A204.1 (cell line): ENCODE data around the gene MAN1A2.
A peak's percentile ranks its signal among the peaks of the same experiment; 100 is the strongest.
"Not testable (repeated sequence)": the region's sequence is repeated elsewhere in the genome, so short reads cannot be mapped to it uniquely, and the experiment has no call there.

Experiments
- FAIRE-seq: peaks from 2 replicates; lab custom pipeline; 2012; peaks lifted over from hg19 to GRCh38; lab: Jason Lieb, UNC

The MAN1A2 gene

DNA sequence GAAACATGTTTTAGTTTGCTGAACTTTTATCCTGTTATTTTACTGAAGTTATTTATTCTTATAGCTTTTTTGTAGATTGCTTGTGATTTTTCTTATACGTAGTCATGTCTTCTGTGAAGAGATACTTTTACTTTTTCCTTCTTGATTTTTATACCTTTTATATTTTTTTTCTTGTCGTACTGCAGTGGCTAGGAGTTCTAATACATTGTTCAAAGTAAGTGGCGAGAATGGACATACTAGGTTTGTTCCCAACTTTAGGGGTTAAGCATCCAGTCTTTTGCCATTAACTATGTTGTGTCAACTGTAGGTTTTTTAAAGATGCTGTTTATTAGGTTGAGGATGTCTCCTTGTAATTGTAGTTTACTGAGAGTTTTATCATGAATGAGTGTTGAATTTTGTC lies 36.3 kb downstream of the MAN1A2 start:
- FAIRE-seq, result no peak

GRCh38 chr1:117405042-117405441 lies 37.8 kb downstream of the MAN1A2 start:
- FAIRE-seq, result no peak

GRCh38 chr1:117412472-117412871 lies 45.2 kb downstream of the MAN1A2 start:
- peak; percentile 63 for FAIRE-seq

GRCh38 chr1:117413412-117413811 lies 46.2 kb downstream of the MAN1A2 start:
- no peak for FAIRE-seq

GRCh38 chr1:117414943-117415342 lies 47.7 kb downstream of the MAN1A2 start:
- FAIRE-seq, result no peak

DNA sequence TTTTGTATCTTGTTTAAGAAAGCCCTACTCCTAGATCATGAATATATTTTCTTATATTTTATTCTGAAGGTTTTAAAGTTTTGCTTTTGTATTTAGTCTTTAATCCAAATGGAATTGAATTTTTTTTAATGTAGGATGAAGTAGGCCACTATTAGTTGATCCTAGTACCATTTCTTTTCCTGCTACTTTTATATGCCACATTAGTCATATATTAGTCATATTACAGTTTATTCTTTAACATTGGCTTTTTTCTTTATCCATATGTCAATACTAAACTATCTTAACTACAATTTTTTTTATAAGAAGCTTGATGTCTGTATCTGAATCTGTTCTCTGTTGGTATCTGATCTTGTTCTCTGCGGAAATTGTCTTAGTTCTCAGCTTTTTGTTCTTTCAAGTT lies 48.8 kb downstream of the MAN1A2 start:
- no peak for FAIRE-seq

DNA sequence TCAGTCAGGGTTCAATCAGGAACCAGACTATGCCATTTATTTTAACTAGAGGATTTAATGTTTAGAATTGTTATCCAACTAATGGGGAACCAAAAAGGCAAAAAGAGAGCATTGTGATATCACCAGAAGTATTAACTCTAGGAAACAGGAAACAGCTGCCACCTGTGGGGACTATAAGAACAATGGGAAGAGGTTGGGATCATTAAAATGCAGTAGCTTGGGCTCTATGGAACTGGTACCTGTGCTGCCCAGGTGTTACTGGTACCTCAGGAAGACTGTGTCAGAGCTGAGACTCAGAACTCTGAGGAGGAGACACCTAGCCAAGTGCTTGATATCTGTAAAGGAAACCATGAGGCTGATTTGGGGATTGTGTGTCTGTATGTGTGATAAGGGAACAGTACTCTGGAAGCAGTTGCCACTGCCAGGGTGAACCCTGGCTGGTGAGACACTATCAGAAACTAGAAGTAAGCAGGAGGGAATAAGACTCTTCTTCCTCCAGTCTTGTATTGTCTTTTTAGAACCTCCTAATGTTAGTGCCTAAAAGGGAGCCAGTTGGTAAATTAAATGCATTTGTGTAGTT lies 49.4 kb downstream of the MAN1A2 start:
- FAIRE-seq, result no peak

DNA sequence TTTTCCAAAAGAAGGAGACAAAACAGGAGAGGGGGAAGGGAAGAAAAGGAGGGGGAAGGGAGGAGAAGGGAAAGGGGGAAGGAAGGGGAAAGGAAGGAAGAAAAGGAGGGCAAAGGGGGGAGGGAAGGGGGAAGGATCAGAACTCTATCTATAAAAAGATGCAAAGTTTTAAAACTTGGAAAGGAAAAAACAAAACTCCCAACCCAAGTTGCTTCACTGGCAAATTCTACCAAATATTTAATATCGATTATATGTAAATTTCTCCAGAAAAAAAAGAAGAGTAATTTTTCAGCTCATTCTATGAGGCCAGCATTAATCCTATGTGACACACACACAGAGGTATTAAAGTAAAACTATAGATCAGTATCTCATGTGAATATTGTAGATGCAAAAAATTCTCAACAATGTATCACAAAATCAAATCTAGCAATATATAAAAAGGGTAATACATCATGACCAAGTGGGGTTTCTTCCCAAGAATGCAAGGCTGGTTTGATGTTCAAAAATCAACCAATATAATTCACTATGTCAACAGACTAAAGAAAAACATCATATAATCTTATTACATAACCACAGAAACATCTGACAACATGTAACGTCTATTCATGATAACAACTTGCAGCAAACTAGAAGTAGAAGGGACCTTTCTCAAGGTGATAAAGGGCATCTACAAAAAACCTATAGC lies 57.9 kb downstream of the MAN1A2 start:
- FAIRE-seq, result no peak

DNA sequence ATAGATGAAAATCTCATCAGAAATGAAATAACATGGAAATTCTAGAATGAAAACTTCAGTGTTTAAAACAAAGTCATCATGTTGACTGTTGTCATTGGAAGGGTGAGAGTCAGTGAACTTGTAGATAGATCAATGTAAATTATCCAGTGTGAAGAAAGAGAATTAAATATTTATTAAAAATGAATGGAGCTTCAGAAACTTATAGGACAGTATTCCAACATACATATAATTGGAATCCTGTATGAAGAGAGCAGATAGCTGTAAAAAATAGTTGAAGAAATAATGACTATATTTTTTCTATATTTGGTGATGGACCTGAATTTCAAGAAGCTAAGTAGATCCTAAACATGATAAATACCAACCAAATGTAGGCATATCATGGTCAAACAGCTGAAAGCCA lies 60.0 kb downstream of the MAN1A2 start:
- FAIRE-seq, result no peak

DNA sequence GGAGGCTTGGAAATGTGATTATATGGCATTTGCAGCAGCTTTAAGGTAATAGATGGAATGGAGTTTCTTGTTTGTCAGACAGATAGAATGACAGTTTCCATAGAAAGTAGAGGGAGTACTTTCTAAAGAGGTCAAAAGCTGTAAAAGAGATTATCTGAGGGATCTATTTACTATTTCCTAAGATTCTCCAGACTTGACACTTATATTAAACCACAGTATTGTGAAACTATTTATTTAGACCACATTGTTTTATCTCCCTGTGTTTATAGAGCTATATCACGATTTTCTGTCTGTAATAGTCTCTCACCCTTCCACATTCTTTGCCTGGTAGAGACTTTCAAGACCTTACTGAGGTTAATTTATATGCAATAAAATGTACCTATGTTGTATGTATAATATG lies 66.7 kb downstream of the MAN1A2 start:
- no peak for FAIRE-seq

GRCh38 chr1:117436513-117436912 lies 69.3 kb downstream of the MAN1A2 start:
- no peak for FAIRE-seq

DNA sequence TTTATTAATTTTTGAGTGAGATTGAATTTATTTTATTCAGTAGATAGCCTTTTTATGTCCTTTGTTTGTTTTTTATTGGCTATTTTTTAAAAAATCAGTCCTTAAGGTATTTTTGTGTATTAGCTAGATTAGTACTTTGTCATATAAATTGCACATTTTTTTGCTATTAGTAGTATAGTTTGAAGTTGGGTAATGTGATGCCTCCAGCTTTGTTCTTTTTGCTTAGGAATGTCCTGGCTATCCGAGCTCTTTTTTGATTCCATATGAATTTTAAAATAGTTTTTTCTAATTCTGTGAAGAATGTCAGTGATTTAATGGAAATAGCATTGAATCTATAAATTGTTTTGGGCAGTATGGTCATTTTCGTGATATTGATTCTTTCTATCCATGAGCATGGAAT lies 80.4 kb downstream of the MAN1A2 start:
- FAIRE-seq, result no peak

- FAIRE-seq, result no peak
Measured at GRCh38 chr1:117452216-117452615, 85.0 kb downstream of the MAN1A2 start.

GRCh38 chr1:117453958-117454357 lies 86.7 kb downstream of the MAN1A2 start:
- no peak for FAIRE-seq

- FAIRE-seq, result not testable (repeated sequence)
Measured at GRCh38 chr1:117458410-117458809, 91.2 kb downstream of the MAN1A2 start.

- FAIRE-seq, result no peak
Measured at GRCh38 chr1:117466761-117467160, 99.5 kb downstream of the MAN1A2 start.

- no peak for FAIRE-seq
Measured at GRCh38 chr1:117467336-117467735, 100.1 kb downstream of the MAN1A2 start.

- no peak for FAIRE-seq
Measured at GRCh38 chr1:117473063-117473462, 105.8 kb downstream of the MAN1A2 start.

GRCh38 chr1:117475495-117475894 lies 108.2 kb downstream of the MAN1A2 start:
- not testable (repeated sequence) for FAIRE-seq

GRCh38 chr1:117479086-117479485 lies 111.8 kb downstream of the MAN1A2 start:
- FAIRE-seq, result no peak

- FAIRE-seq, result no peak
Measured at GRCh38 chr1:117481410-117481809, 114.2 kb downstream of the MAN1A2 start.

DNA sequence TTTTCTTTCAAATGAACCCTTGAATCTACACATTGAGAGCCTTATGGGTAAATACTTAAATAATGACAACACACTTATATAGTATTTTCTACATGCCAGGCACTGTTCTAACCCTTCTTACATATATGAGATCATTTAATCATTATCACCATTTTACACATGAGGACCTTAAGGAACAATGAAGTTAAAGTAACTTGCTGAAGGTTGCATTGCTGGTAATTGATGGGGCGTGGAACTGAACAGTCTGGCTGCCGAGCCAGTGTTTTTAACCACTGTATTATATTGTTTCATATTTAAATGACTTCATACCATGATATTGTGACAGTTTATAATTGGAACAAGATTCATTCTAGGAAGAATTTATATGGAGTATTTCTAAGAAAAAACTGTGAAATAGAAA lies 126.7 kb downstream of the MAN1A2 start:
- FAIRE-seq, result no peak

- FAIRE-seq, result no peak
Measured at GRCh38 chr1:117495068-117495467, 127.8 kb downstream of the MAN1A2 start.

- no peak for FAIRE-seq
Measured at GRCh38 chr1:117499071-117499470, 131.8 kb downstream of the MAN1A2 start.
